GM21723 (cell line): Measurements from ENCODE around the gene OR8B3.

ENCODE experiments used
- ATAC-seq: cut with Tn5 transposase; IDR thresholded peaks from one replicate; pipeline ENCODE4 v1.9.1; 2021; ENCODE audit warnings: mild to moderate bottlenecking, moderate library complexity; ENCODE audit not compliant: unreplicated experiment

OR8B3 gene

DNA sequence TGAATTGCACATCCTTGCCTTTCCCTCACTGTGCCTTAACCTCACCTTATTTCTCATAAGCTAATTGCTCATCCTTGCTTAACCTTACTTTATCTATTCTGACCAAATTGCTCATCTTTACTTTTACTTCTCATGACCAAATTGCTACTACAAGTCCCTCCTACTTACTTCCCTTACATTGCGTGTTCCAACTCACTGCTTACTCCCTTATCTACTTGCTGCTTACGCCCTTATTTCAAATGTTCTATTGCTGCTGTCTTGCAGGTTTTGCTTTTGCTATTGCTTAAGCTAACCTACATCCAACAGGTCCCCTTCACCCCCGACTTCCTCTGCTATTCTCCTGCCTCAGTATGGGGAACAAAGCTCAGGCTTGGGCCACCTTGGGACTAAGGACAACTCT, 22.5 kb downstream of the OR8B3 start:
- no peak for ATAC-seq

DNA sequence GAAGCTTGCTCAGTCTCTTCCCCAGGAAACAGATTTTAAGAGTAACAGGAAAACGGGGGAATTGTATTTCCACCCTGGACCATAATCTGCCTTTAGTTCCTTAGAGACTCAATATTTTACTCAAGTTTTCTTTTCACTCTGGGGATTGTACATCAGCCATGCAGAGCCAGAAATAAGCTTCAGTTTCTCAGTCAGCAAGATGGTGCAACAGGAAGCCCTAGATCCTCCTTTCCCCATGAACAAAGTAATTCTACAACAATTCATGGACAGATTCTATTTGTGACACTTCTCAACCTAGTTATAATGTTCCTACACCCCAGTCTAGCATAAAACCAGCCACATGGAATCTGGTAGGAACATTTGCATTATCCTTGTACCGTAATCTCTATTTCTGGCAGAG, 39.3 kb downstream of the OR8B3 start:
- no peak for ATAC-seq

DNA sequence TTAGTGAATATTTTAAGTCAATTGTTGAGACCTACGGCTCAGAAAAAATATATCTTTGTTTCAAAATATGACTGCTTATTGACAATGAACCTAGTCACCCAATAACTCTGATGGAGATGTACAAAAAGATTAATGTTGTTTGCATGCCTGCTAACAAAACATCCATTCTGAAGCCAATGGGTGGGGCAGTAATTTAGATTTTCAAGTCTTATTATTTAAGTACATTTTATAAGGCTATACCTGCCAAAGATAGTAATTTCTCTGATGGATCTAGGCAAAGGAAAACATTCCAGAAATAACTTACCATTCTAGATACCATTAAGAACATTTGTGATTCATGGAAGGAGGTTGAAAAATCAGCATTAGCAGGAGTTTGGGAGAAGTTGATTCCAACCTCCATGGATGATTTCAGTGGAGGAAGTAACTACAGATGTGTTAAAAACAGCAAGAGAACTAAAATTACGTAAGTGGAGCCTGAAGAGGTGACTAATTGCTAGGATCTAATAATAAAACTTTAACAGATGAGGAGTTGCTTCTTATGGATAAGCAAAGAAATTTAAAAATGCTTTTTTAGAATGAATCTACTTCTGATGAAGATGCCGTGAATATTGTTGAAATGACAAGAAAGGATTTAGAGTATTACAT, 52.4 kb downstream of the OR8B3 start:
- ATAC-seq = no peak
